Left ventricle myocardium superior (tissue), 1 donor: ENCODE data around the gene CTNNA3. TPM values are rescaled to one million over a fixed set of nuclear protein-coding genes. Genes with fewer than 3 reads are reported as not detected.
"Not testable (repeated sequence)": the region's sequence is repeated elsewhere in the genome, so short reads cannot be mapped to it uniquely, and the experiment has no call there.

Experiments
- ATAC-seq: fragments of 200-7000 bp; cut with Tn5 transposase; one replicate; pipeline ENCODE4 v1.9.1; 2020; ENCODE audit warnings: mild to moderate bottlenecking, moderate library complexity
- DNase-seq: peaks from one replicate; pipeline ENCODE4 v3.0.0-alpha.2; 2020
- intact Hi-C: fragments of 100-400 bp; cut with micrococcal nuclease; formaldehyde crosslinking; loops from one replicate; pipeline ENCODE4 v1.11.0; 2022
- total RNA-seq: library from RNA; stranded (reverse); fragmentation: NEBNext Ultra II Directional; extraction: Animal tissue kit (Norgen Biotek cat#: 25700); gene quantifications from one replicate; pipeline ENCODE4 v1.2.1, GENCODE V29; 2021
- donor health status: DM: no; HTN: yes; CAD: no; lungs with severe emphysema.

Gene CTNNA3
- total RNA-seq, 1 donor from 2014 or later = 130 TPM

GRCh38 chr10:66483966-66484365 lies 1212.0 kb downstream of the CTNNA3 start:
- intact Hi-C loops = no loop called here
- ATAC-seq = no peak
- DNase-seq = no peak

- no peak for ATAC-seq
- intact Hi-C loops = no loop called here
- no peak for DNase-seq
These were observed 1223.8 kb downstream of the CTNNA3 start for GRCh38 chr10:66472156-66472555.

- DNase-seq (no peak), ATAC-seq (no peak)
- intact Hi-C loops = no loop called here
These were observed 1229.0 kb downstream of the CTNNA3 start for GRCh38 chr10:66467042-66467441.

- intact Hi-C loops = no loop called here
- DNase-seq = no peak
- ATAC-seq = no peak
These were observed 1229.4 kb downstream of the CTNNA3 start for GRCh38 chr10:66466622-66467021.

GRCh38 chr10:66463611-66464010 lies 1232.4 kb downstream of the CTNNA3 start:
- no peak for DNase-seq
- intact Hi-C loops = no loop called here
- ATAC-seq = no peak

- intact Hi-C loops = no loop called here
- DNase-seq = no peak
- no peak for ATAC-seq
These were observed 1238.4 kb downstream of the CTNNA3 start for GRCh38 chr10:66457629-66458028.

GRCh38 chr10:66455304-66455703 lies 1240.7 kb downstream of the CTNNA3 start:
- intact Hi-C loops = no loop called here
- no peak for DNase-seq
- ATAC-seq = no peak

GRCh38 chr10:66440568-66440967 lies 1255.4 kb downstream of the CTNNA3 start:
- DNase-seq (no peak), ATAC-seq (no peak)
- intact Hi-C loops = no loop called here

- ATAC-seq (no peak), DNase-seq (no peak)
- intact Hi-C loops = no loop called here
These were observed 1281.1 kb downstream of the CTNNA3 start for GRCh38 chr10:66414943-66415342.

- ATAC-seq (no peak), DNase-seq (no peak)
- intact Hi-C loops = no loop called here
These were observed 1290.4 kb downstream of the CTNNA3 start for GRCh38 chr10:66405566-66405965.

- intact Hi-C loops = no loop called here
- DNase-seq (no peak), ATAC-seq (no peak)
These were observed 1297.3 kb downstream of the CTNNA3 start for GRCh38 chr10:66398669-66399068.

- intact Hi-C loops = no loop called here
- DNase-seq (no peak), ATAC-seq (no peak)
These were observed 1301.5 kb downstream of the CTNNA3 start for GRCh38 chr10:66394342-66395063.

- intact Hi-C loops = no loop called here
- ATAC-seq (no peak), DNase-seq (no peak)
These were observed 1305.1 kb downstream of the CTNNA3 start for GRCh38 chr10:66390926-66391325.

GRCh38 chr10:66381045-66381444 lies 1315.0 kb downstream of the CTNNA3 start:
- intact Hi-C loops = no loop called here
- DNase-seq (no peak), ATAC-seq (no peak)

GRCh38 chr10:66378117-66378876 lies 1317.7 kb downstream of the CTNNA3 start:
- ATAC-seq (no peak), DNase-seq (no peak)
- intact Hi-C loops = no loop called here

- DNase-seq = no peak
These were observed 1327.8 kb downstream of the CTNNA3 start for GRCh38 chr10:66368146-66368545.

GRCh38 chr10:66366163-66366562 lies 1329.8 kb downstream of the CTNNA3 start:
- intact Hi-C loops = no loop called here
- ATAC-seq (no peak), DNase-seq (no peak)

More at GRCh38 chr10:66368146-66368545, 1327.8 kb downstream of the CTNNA3 start:
- intact Hi-C loops = no loop called here
- ATAC-seq = no peak

GRCh38 chr10:66365686-66366085 lies 1330.3 kb downstream of the CTNNA3 start:
- ATAC-seq (no peak), DNase-seq (no peak)
- intact Hi-C loops = no loop called here

- intact Hi-C loops = no loop called here
- no peak for ATAC-seq
- no peak for DNase-seq
These were observed 1333.5 kb downstream of the CTNNA3 start for GRCh38 chr10:66362522-66362921.

- ATAC-seq = peak; percentile 33
- DNase-seq = peak; percentile 28
These were observed 1342.2 kb downstream of the CTNNA3 start for GRCh38 chr10:66353822-66354221.

GRCh38 chr10:66353422-66353821 lies 1342.6 kb downstream of the CTNNA3 start:
- intact Hi-C loops = no loop called here

More at GRCh38 chr10:66353822-66354221, 1342.2 kb downstream of the CTNNA3 start:
- intact Hi-C loops = not testable (repeated sequence)

More at GRCh38 chr10:66353422-66353821, 1342.6 kb downstream of the CTNNA3 start:
- DNase-seq (peak; percentile 39), ATAC-seq (peak; percentile 84)
